SH-SY5Y (cell line): ENCODE data around the gene SLC23A3.

Experiments
- GATA2 ChIP-seq: IDR thresholded peaks from 2 replicates; pipeline ENCODE4 v1.6.1; 2011; ENCODE audit warnings: mild to moderate bottlenecking, low read depth, low read length
- GATA3 ChIP-seq: IDR thresholded peaks from 2 replicates; pipeline ENCODE4 v1.6.1; 2011; ENCODE audit warnings: low read depth, mild to moderate bottlenecking, low read length, moderate library complexity

SLC23A3 gene

GRCh38 chr2:219122202-219122980, 47.4 kb downstream of the SLC23A3 start:
- TF ChIP-seq GATA2 (no peak), GATA3 (no peak)

GRCh38 chr2:219120082-219120481, 49.7 kb downstream of the SLC23A3 start:
- TF ChIP-seq GATA3, result no peak

GRCh38 chr2:219119422-219120043, 50.3 kb downstream of the SLC23A3 start:
- no peak for TF ChIP-seq GATA2
- no peak for TF ChIP-seq GATA3

- no peak for TF ChIP-seq GATA3
- TF ChIP-seq GATA2, result no peak
These were observed 51.3 kb downstream of the SLC23A3 start for GRCh38 chr2:219118504-219118903.

- TF ChIP-seq GATA3 (no peak), GATA2 (no peak)
These were observed 52.8 kb downstream of the SLC23A3 start for GRCh38 chr2:219116776-219117646.

GRCh38 chr2:219112651-219113338, 57.0 kb downstream of the SLC23A3 start:
- TF ChIP-seq GATA2, result no peak
- TF ChIP-seq GATA3, result no peak

- no peak for TF ChIP-seq GATA2
- TF ChIP-seq GATA3, result no peak
These were observed 57.8 kb downstream of the SLC23A3 start for GRCh38 chr2:219112062-219112406.
